DND-41 (cell line): ENCODE data around the gene WARS2.

Source experiments
- ATAC-seq: fragments of 200-7000 bp; cut with Tn5 transposase; 3 replicates; pipeline ENCODE4 v1.9.1; 2021; ENCODE audit warnings: low read depth; ENCODE audit not compliant: insufficient read depth
- DNase-seq: peaks from one replicate; pipeline ENCODE4 v3.0.0-alpha.2; 2020
- H2AFZ ChIP-seq: 2 replicates; pipeline ENCODE4 v1.6.0; 2012; ENCODE audit warnings: low read depth, low read length
- H3K27ac ChIP-seq: 2 replicates; pipeline ENCODE4 v1.5.1; 2012; ENCODE audit warnings: low read length, inconsistent platforms
- H3K27me3 ChIP-seq: fragments of 200-600 bp; sonication (generic); 2 replicates; pipeline ENCODE4 v1.6.0; 2012; ENCODE audit warnings: low read length, mild to moderate bottlenecking, inconsistent platforms; ENCODE audit not compliant: insufficient read depth, poor library complexity
- H3K36me3 ChIP-seq: 2 replicates; pipeline ENCODE4 v1.5.1; 2012; ENCODE audit warnings: low read length, inconsistent platforms; ENCODE audit not compliant: insufficient read depth
- H3K4me1 ChIP-seq: 2 replicates; pipeline ENCODE4 v1.5.1; 2012; ENCODE audit warnings: mild to moderate bottlenecking, low read length; ENCODE audit not compliant: insufficient read depth
- H3K4me2 ChIP-seq: 2 replicates; pipeline ENCODE4 v1.6.0; 2012; ENCODE audit warnings: mild to moderate bottlenecking, moderate library complexity, low read length, inconsistent platforms; ENCODE audit not compliant: insufficient read depth
- H3K4me3 ChIP-seq, 2 experiments: fragments of 200-600 bp in 1 of 2; shearing (Covaris generic) in 1 of 2; 2 replicates each; pipeline ENCODE4 v1.5.1; 2012 to 2016; ENCODE audit warnings: inconsistent platforms in 2 of 2, low read length in 2 of 2, mild to moderate bottlenecking in 2 of 2, low read depth in 1 of 2, moderate library complexity in 1 of 2
- H3K79me2 ChIP-seq: 2 replicates; pipeline ENCODE4 v1.6.0; 2012; ENCODE audit warnings: low read length, inconsistent platforms; ENCODE audit not compliant: insufficient read depth
- H3K9ac ChIP-seq: 2 replicates; pipeline ENCODE4 v1.6.0; 2012; ENCODE audit warnings: low read depth, mild to moderate bottlenecking, inconsistent platforms, low read length, moderate library complexity
- H3K9me3 ChIP-seq: 2 replicates; pipeline ENCODE4 v1.5.1; 2012; ENCODE audit warnings: low read length, moderate library complexity, mild to moderate bottlenecking, inconsistent platforms; ENCODE audit not compliant: insufficient read depth, severe bottlenecking
- H4K20me1 ChIP-seq: 2 replicates; pipeline ENCODE4 v1.6.0; 2012; ENCODE audit warnings: low read length; ENCODE audit not compliant: insufficient read depth
- EZH2 ChIP-seq: IDR thresholded peaks from 3 replicates; pipeline ENCODE4 v1.6.1; 2012; ENCODE audit warnings: borderline replicate concordance, low read depth, mild to moderate bottlenecking, moderate library complexity, low read length, inconsistent platforms; ENCODE audit not compliant: severe bottlenecking
- TF ChIP-seq, protein P1 (sequence below): IDR thresholded peaks from 2 replicates; pipeline ENCODE4 v1.5.1; 2012; ENCODE audit warnings: borderline replicate concordance, low read length, moderate library complexity, mild to moderate bottlenecking; ENCODE audit not compliant: poor library complexity, severe bottlenecking; ENCODE audit errors: extremely low read depth

Gene WARS2

DNA sequence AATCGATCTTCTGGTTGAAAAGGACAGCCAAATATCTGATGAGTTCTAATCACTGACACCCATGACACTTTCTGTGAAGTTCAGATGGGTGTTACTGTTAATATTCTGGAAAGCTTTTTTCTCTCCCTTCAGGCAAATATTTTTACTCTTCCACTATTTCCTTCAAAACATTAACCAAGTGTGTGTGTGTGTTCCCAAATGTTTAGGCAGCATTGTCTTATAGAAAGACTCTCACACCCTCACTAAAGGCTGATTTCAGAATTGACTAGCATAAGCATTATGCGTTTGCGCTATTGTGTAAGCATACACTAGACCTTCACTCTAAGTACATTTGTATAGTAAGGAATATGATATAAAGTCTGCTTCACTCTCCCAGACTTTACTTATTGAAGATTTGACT, 24.7 kb downstream of the WARS2 start:
- no peak for DNase-seq
- Histone ChIP-seq H3K9ac (no peak overlapping the region), H3K27me3 (no peaks in the 10 kb centered on the region), H3K36me3 (no peaks in the 10 kb centered on the region), H3K4me3 (no peak overlapping the region), H3K27ac (no peak overlapping the region), H4K20me1 (0 out of 2 replicates have a peak, but pooled peaks cover 3% of the 10 kb centered on the region), H3K79me2 (no peaks in the 10 kb centered on the region), H2AFZ (no peak overlapping the region), H3K4me2 (no peak overlapping the region), H3K4me1 (no peaks in the 10 kb centered on the region), H3K9me3 (no peaks in the 10 kb centered on the region)
- TF ChIP-seq EZH2, result no peak
- TF ChIP-seq, protein P1, sequence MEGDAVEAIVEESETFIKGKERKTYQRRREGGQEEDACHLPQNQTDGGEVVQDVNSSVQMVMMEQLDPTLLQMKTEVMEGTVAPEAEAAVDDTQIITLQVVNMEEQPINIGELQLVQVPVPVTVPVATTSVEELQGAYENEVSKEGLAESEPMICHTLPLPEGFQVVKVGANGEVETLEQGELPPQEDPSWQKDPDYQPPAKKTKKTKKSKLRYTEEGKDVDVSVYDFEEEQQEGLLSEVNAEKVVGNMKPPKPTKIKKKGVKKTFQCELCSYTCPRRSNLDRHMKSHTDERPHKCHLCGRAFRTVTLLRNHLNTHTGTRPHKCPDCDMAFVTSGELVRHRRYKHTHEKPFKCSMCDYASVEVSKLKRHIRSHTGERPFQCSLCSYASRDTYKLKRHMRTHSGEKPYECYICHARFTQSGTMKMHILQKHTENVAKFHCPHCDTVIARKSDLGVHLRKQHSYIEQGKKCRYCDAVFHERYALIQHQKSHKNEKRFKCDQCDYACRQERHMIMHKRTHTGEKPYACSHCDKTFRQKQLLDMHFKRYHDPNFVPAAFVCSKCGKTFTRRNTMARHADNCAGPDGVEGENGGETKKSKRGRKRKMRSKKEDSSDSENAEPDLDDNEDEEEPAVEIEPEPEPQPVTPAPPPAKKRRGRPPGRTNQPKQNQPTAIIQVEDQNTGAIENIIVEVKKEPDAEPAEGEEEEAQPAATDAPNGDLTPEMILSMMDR, result no peak
- no peak for ATAC-seq

DNA sequence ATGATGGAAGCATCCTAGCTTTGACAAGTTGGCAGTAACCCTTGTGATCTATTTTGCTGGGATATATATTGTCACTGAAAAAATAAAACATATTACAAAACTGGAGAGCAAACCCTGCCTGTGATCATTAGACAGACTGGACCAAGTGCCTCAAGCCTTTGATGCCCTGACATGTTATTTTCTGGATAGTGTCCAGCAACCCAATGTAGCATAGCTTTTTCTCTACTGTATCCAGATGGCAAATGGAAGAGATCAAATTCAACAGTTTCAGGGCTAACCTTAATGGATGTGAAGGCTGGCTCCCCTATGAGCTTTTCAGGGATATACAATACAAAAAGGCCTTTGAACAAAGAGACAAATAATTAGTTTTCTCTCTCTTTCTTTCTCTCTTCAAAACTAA, 25.1 kb downstream of the WARS2 start:
- ATAC-seq, result no peak
- H3K4me2 ChIP-seq, result no peak overlapping the region
- H3K36me3 ChIP-seq, result no peaks in the 10 kb centered on the region
- no peak overlapping the region for H3K4me3 ChIP-seq
- no peaks in the 10 kb centered on the region for H3K4me1 ChIP-seq
- no peak overlapping the region for H3K27ac ChIP-seq
- DNase-seq, result no peak
- no peak for TF ChIP-seq EZH2
- TF ChIP-seq, protein P1, result no peak
- H3K9ac ChIP-seq, result no peak overlapping the region
- H4K20me1 ChIP-seq, result 0 out of 2 replicates have a peak, but pooled peaks cover 3% of the 10 kb centered on the region
- no peaks in the 10 kb centered on the region for H3K9me3 ChIP-seq
- no peaks in the 10 kb centered on the region for H3K79me2 ChIP-seq
- no peak overlapping the region for H2AFZ ChIP-seq
- H3K27me3 ChIP-seq, result no peaks in the 10 kb centered on the region

DNA sequence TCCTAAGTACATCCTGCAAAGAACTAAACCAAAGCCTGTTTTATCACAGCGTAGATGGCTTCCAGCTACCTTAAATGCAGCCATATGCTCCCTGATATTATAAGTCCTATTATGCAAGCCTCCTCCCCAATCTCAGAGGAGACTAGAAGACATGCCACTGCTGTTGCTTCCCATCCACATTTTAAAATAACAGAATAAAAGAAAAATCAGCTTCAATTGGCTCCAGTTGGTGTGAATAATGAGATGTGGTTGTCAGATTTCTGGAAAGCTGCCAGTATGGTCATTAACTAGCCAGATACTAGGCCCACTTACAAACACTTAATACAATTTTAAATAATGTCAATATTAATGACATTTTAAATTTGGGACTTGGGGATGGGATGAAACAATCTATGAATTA, 25.7 kb downstream of the WARS2 start:
- Histone ChIP-seq H3K27ac (no peak overlapping the region), H3K79me2 (no peaks in the 10 kb centered on the region), H3K9ac (no peak overlapping the region), H3K27me3 (no peaks in the 10 kb centered on the region), H2AFZ (no peak overlapping the region), H3K4me3 (no peak overlapping the region), H3K36me3 (no peaks in the 10 kb centered on the region), H3K9me3 (no peaks in the 10 kb centered on the region), H4K20me1 (0 out of 2 replicates have a peak, but pooled peaks cover 3% of the 10 kb centered on the region), H3K4me1 (no peaks in the 10 kb centered on the region), H3K4me2 (no peak overlapping the region)
- TF ChIP-seq, protein P1, result no peak
- no peak for TF ChIP-seq EZH2
- DNase-seq (no peak), ATAC-seq (no peak)

DNA sequence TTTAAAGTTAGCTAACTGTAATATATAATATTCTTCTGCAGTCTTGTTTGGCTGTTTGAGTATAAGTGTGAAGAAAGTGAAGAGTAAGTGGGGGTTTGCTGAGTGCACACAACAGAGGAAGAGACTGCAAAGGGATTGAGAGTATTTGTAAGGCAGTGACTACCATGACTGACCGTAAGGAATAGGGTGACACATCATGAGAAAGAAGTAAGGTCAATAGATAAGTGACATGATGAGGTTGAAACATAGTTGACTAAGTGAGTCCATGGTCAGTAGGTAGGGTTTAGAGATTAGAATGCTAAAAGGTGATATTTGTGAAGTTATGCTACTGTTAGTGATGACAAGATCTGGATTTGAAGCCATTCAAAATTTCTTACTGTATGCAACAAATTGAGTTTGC, 27.7 kb downstream of the WARS2 start:
- H3K9me3 ChIP-seq, result no peaks in the 10 kb centered on the region
- no peaks in the 10 kb centered on the region for H3K27me3 ChIP-seq
- H3K4me2 ChIP-seq, result no peak overlapping the region
- no peak overlapping the region for H3K27ac ChIP-seq
- 0 out of 2 replicates have a peak, but pooled peaks cover 3% of the 10 kb centered on the region for H4K20me1 ChIP-seq
- no peak overlapping the region for H3K4me3 ChIP-seq
- no peaks in the 10 kb centered on the region for H3K4me1 ChIP-seq
- no peaks in the 10 kb centered on the region for H3K36me3 ChIP-seq
- DNase-seq (no peak), ATAC-seq (no peak)
- H3K9ac ChIP-seq, result no peak overlapping the region
- H2AFZ ChIP-seq, result no peak overlapping the region
- H3K79me2 ChIP-seq, result no peaks in the 10 kb centered on the region
- no peak for TF ChIP-seq EZH2
- TF ChIP-seq, protein P1, result no peak
